HG02970 (cell line): Measurements from ENCODE around the gene CNPPD1.

Experiments
- ATAC-seq: cut with Tn5 transposase; IDR thresholded peaks from one replicate; pipeline ENCODE4 v1.9.1; 2021; ENCODE audit warnings: mild to moderate bottlenecking, moderate library complexity, moderate number of reproducible peaks; ENCODE audit not compliant: unreplicated experiment, low FRiP score

Gene CNPPD1

DNA sequence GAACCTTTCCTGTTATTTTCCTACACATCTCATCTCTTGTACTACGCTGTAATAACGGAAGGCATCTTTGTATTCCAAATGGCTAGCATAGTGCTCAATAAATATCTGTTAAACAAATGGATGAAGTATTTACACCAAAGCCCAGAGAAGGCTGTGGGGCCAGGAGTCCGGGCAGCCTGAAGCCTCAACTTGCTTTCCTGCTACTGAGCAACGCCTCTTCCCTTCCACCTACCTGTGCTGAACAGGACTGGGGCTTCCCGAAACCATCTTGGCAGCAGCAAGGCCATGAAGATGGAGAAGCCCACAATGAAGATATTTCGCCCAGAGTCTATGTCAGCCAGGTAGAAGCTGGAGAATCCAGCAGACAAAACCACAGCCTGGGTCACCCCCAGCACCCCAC is 13.6 kb downstream of the CNPPD1 start:
- ATAC-seq = no peak

DNA sequence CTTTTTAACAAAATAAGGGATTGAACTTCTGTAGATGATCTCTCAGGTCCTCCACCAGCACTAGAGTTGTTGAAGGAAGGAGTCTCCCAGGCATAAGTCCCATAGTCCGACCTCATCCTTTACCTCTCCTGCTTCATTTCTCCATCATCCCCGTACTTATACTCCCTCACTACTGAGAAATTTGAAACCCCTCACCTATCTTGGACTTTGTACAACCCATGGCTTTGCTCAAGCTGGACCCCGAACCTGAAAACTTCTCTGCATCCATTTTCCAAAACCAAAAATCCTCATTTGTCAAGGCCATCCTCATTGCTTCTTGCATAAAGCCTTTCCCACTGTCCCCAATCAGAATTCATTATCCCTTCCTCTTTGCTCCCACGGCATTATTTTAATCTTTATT is 15.6 kb downstream of the CNPPD1 start:
- ATAC-seq = no peak

DNA sequence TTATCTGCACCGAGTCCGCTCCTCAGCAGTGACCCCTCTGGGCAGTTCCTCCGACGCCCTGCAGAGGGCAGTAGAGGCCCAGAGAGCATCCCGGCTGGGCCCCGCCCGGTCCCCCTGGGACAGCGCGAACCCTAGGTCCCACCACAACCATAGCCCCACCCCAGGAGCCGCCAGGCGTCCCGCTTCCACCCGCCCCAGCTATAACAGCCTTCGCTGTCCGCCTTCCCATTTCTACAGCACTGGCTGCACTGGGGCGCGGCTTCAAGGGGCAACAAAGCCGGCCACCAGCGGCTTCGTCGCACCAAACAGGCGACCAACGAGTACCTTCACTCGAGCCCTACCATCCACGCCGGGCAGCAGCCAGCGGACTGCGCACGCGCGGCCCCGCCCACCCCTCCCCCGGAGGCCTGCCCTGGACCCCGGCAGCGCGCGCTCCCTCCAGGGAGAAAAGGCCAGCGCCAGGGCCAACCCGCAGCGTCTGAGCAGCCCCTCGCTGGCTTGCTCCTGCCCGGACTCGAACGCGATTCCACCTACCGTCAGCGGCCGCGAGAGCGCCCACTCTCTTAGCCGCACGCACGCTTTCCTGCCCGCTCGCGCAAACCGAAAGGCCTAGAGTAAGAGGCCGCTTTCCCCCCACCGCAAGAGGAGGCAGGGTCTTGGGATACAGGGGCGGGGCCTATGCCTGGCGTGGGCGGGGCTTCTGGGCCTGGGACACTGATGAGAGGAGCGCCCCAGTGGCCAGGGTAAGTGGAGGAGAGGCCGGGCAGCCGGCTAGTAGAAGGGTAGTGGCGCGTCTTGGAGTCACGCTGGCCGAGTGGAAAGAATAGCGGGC is 16.3 kb downstream of the CNPPD1 start, which contains the start of gene NHEJ1:
Gene NHEJ1 (minus strand): TSS at position 630 of the 832 bp plus-strand sequence. CDS start 2,453 bp downstream, outside the sequence.
- ATAC-seq = peak; percentile 90

DNA sequence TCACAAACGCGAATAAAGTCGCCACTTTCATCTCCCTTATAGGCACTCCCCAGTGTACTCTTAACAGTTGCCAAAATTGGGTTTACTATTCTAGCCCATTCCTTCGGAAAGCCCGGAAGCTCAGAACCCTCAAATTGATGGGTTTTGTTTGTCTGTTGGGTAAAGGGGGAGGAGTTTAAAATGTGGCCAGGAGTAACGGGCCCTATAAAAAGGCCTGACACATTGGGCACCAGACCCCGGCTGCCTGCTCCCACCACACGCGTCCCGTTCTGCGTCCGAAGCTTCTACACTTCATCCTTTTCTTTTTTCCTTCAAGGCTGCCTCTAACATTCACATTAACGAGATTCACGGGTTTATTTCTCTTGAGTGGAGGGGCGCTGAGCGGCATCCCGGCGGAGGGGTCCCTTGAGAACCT is 16.9 kb downstream of the CNPPD1 start:
- ATAC-seq = no peak

DNA sequence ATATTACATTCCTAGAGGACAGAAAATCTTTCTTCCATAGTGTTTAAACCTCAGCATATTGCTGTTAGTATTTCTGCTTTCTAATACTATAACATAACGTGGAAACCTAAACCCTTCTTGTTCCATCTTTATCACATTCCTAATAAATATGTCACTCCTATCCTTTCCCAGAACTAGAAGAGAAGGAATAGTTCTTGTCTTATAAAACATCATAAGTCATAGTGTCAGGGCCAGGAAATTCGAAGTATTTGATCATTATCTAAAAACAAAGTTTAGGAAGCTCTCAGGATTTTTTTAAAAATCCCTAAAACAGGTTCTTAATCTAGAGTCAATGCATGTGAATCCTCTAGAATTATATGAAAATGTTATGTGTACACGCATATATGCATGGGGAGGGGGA is 18.1 kb downstream of the CNPPD1 start:
- ATAC-seq = no peak

DNA sequence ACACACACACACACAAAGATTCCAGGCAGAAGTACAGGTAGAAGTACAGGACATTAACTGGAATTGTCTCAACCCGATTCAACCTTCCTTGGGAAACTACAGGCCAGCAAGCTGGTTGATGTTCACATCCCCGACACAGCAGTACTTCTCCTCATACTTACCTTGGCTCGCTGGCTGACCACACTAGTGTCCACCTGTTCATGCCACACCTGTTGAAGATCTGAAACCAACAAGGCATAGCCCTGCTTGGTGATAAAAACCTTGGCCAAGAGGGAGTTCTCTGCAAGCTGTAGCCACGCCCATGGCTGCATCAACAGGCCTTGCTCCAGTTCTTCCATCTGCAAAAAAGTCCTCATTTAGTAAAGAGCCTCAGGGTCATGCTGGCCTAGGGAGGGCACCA is 18.7 kb downstream of the CNPPD1 start:
- no peak for ATAC-seq

DNA sequence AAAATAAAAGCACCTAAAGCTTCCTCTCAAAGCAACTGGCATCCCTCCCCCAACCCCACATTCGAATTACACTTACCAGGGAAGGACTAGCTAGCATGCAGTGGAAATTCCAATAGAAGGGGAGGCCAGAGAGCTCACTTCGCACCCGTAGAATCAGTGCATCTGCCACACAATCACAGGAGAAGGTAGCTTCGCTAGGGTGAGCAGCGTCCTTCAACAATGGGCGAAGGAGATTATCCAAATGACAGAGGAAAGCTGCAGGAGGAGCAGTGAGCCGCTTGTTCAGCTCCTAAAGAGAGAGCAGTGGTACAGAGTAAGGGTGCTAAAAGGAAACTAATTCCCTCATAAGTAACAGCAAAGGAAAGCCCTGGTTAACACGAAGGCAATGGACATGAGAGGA is 19.3 kb downstream of the CNPPD1 start:
- no peak for ATAC-seq

DNA sequence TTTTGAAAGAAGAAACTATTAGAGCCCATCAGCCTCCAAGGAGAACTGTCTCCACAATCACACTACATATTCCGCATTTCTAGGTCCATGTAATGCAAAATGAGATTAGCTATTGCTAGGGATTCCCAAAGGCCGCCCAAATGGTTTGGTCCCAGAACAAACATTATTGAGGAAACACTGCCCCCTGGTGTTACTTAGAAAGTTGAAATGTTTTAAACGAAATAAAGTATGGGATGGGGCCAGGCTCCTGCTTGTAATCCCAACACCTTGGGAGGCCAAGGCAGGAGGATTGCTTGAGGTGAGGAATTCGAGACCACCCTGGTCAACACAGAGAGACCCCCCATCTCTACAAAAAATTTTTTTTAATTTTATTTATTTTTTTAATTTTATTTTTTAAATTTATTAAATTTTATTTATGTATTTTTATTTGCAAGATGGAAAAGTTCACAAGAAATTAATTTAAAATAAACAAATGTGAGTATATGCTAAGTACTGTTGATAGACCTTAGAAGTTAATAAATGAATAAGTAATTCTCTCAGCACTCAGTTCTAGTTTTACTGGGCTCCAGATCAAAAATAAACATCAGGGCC is 21.6 kb downstream of the CNPPD1 start:
- ATAC-seq = no peak

DNA sequence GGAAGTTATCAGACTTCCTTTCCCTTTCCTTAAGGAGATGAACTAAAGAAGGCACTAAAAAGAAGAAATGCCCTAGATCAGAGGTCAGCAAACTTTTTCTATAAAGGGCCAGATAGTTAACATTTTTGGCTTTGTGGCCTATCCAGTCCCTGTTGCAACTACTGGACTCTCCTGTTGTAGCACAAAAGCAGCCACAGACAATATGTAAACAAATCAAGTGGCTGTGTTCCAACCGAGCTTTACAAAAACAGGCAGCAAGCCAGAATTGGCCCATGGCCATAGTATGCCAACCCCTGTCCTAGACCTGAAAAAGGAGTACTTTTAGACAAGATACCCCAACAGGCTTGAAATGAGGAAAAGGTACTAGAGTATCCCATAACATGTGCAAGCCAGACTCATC is 27.1 kb downstream of the CNPPD1 start:
- ATAC-seq = no peak

DNA sequence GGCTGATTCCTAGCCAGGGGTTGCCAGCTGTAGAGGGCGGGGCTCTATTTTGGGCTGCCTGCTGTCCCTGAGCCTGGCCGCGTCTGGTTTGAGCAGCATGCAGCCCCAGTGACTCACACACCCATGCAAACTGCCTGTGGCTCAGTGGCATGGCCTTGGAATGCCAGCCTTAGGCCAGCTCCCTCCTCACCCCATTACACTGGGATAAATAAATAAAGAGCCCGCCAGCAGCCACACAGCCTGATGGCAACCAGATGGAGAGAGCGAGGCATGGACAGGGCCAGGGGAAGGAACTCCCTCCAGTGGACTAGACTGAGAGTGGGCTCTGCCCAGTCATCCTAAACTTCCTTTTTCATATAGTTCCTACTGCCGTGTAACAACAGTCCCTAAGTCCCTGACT is 34.4 kb downstream of the CNPPD1 start:
- ATAC-seq = no peak

DNA sequence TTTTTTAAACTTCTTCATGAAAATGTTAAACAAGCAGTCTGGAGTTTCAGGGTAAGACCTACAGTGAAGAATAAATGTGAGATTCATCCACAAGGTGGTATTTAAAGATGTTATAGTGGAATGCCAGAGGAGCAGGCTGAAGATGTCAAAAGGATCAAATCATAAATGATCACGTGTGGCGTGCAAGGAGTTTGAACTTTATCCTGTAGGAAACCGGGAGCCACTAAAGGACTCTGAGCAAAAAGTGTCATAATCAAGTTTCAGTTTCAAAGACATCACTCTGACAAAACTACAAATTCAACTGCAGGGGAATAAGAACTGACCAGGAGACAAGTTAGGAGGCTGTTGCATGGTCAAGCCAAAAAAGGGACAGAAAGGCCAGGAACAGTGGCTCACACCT is 36.0 kb downstream of the CNPPD1 start:
- ATAC-seq = no peak

DNA sequence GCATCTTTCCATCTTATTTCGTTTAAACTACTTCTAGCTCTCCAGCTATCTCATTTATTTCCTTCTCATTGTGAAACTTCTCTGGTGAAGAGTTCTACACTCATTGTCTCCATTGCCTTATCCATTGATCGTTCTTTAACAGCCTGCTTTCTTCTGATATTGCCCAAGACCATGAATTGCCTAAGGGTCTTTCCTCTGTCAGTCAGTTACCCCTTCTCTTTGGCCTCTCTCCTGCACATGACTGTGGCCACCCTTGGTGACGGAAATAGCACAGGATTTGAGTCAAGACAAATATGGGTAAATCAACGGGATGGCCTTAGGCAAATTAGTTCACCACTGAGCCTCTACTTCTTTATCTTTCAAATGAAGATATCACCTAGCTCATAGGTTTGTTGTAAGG is 42.7 kb downstream of the CNPPD1 start:
- ATAC-seq = no peak

DNA sequence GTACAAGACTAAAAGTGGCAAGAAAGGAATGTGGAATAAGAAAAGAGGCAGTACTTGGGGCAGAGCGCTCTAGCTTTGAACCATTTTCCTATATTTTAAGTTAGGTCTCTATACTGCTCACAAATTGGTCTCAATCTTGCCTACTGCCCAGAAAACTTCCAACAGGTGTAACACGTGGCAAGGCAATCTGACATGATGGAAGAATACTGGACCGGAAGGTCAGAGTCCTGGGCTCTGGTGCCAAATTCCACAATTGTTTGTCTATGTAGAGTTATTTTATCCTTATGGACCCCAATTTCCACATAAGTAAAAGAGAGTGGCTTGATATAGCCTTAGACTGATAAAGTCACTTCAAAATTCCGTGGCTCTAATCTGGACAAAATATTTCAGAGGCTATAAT is 45.0 kb downstream of the CNPPD1 start:
- ATAC-seq = no peak

DNA sequence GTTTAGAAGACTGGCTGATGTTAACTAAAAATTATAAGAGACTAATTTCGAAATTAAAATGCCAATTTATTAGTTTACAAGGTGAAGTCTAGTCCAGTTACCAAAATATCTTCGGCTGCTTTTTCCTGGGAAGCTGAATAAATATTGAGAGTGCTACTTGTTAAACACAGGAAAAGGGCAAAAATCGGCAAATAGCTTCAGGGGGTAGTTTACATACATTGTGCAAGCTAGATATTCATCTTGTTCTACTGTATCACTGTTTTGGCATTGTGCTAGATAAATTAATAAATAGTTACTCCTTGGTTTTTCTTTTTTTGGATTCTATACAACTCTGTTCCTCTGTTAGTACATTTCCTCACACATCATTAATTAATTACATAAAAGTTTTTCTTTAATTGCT is 45.4 kb downstream of the CNPPD1 start:
- ATAC-seq = no peak

DNA sequence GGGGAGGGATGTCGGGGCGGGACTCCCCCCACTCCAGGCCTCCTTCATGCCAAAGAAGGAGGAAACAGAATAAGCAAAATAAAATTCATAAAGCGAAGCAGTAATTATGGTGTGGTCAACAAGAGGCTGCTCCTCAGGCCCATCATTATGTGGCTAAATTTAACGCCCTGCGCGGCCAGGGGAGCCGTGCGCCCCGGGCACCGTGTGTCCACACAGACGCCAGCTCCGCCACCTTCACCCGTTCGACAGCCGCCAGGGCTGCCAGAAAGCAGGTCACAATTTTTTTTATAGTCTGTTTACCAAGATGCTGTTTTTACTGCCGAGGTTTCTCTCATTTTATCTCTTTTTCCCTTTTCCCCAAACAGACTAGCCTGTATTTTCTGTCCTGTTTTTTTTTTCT is 47.1 kb downstream of the CNPPD1 start:
- no peak for ATAC-seq

DNA sequence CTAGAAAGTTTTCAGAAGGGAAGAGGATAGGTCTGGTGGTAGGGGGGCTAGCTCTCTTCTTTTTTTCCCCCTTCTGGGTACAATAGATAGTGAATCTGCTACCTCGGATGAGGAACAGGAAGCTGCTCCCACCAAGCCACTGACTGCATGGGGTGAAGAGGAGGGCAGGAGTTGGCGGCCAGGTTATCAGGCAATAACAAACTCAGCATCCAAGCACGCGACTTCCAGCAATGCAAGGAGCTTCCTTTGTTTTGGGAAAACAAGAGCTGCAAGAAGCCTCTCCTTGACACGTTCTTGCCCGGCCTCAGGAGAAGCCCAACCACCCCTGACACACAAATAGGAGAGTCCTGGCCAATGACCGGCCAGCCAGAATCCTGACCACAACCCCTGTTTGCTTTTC is 48.3 kb downstream of the CNPPD1 start:
- ATAC-seq = no peak

DNA sequence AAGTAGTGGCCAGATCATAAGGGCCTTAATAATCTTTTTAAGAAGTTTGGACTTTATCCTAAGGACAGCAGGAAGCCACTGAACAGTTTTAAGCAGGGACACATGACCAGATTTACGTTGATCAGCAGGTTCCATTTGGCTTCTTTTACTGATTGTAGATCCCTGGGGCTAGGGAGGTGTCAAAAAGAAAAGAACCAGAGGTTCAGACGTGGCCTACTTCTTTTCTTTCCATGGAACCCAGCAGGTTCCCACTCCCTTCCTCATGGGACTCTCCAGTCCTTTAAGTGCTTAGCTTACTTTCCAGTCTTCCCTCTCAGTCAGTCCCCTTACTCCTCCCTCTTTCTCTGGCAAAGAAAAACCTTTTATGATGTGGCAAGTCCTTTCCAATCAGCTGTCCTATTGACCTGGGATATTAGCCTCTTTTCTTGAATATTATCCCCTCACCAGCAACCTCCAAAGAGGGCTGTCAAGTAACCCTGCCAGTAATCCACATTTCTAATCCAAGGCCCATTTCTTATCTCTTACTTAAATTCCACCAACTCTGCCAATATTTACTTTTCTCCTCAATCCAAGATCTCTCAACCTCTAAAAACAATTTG is 49.6 kb downstream of the CNPPD1 start:
- ATAC-seq = no peak

DNA sequence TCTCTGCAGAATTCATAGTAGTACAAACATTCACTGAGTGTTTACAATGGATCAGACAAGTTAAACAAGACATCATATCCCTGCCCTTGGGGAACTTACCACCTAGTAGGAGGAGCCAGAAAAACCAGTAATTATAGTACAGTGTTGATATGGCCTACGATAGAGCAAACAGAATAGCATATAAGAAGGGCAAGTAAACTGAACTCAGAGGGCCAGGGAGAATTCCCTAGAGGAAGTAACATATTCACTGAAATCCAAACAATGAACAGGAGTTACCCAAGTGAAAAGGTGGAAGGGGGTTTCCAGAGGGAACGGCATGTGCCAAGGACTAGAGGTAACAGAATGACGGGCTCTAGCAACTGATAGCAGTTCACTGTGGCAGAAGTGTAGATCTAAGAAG is 50.2 kb downstream of the CNPPD1 start:
- no peak for ATAC-seq

DNA sequence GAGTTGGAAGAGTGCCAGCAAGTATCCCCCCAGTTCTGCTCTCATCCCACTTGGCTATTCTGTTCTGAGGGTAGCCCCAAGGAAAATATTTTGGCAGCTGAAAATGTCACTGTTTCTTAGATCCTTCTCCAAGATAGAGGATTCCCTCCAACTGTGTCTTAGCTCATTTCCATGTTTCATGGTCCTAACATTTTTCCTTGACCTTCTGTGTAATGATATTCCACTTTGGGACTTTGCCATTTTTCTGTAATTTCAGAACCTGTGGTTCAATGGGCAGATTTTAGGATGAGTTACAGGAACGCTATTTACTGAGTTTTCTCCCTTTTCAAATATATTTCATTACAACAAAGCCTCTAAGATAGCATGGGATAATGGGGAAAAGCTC is 50.8 kb downstream of the CNPPD1 start:
- ATAC-seq = no peak

DNA sequence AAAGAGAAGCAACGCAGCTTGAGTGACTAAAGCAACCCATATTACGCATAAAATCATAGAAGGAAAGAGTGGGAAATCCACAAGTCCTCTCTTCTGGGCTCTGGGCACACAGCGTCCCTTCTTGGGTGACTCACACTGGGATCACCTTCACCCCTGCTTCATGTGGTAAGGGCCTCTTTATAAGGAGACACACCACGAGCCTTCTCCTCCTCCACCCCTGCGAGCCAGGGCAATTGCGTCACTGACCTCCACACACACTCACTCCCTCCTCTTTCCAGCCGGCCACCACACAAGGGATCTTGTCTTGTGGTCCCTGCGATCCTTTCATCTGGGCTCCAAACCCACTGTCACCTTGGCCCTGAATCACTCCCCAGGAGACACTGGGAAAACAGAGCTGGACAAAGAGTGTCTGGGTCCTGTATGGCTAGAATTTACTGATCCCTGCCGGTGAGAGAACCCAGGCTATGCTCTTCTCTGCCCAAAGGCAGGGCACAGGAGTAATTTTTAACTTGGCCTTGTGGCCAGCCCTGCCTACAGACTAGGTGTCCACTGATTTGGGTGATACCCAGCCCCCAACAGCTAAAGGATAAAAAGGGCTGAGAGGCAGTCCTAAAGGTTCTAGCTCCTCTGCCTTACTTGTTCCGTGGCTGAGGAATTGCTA is 51.4 kb downstream of the CNPPD1 start:
- no peak for ATAC-seq

DNA sequence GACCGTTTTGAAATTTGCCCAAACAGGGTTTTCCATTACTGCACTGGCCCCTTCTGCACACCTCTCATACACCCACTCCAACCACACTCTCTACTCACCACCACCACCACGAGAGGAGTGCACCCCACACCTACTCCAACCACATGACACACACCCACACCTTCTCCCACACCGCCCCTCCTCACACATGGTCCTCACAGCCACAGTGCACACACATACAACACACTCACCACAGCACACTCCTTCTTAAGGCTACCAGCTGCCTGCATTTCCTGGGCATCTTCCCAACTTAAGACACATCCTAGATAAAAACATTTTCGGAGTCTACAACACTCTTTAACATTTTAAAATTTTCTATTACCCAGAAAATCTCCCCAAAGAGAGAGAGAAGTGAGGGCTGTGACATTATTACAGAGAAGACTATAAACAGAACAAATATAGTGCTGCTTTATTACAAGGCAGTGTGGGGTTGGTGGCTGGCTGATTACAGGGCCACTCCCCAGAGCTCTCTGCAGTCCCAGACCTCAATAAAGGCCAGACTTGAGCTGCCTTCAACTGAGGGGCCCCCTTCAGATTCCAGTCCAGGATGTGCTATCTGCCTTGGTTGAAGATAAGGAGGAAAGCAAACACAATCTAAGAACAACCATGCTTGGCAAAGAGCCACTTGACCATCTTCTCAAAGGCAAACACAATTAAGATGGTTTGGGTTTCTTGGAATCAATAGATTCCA is 52.2 kb downstream of the CNPPD1 start:
- no peak for ATAC-seq
